Duodenal mucosa (tissue), 2 donors: ENCODE measurements around the gene ZNF232.
"Not testable (repeated sequence)": the region's sequence is repeated elsewhere in the genome, so short reads cannot be mapped to it uniquely, and the experiment has no call there.

Source experiments
- H3K27ac ChIP-seq: one replicate; pipeline ENCODE4 v1.7.0; 2013; ENCODE audit warnings: low read depth, low read length
- H3K27me3 ChIP-seq, 2 donors: one replicate each; pipeline ENCODE4 v1.7.0; 2013; ENCODE audit warnings: low read length in 2 of 2, control low read depth in 1 of 2; ENCODE audit not compliant: insufficient read depth in 2 of 2, control insufficient read depth in 1 of 2
- H3K36me3 ChIP-seq, 2 donors: one replicate each; pipeline ENCODE4 v1.7.0; 2013; ENCODE audit warnings: low read length in 2 of 2, control low read depth in 1 of 2; ENCODE audit not compliant: insufficient read depth in 2 of 2, control insufficient read depth in 1 of 2
- H3K4me1 ChIP-seq, 2 donors: one replicate each; pipeline ENCODE4 v1.7.0; 2013; ENCODE audit warnings: low read length in 2 of 2, control low read depth in 1 of 2; ENCODE audit not compliant: insufficient read depth in 2 of 2, control insufficient read depth in 1 of 2
- H3K4me3 ChIP-seq, 2 donors: one replicate each; pipeline ENCODE4 v1.7.0; 2013; ENCODE audit warnings: low read length in 2 of 2, low read depth in 1 of 2
- H3K9ac ChIP-seq, 2 donors: one replicate each; pipeline ENCODE4 v1.7.0; 2013; ENCODE audit warnings: low read length in 2 of 2, low read depth in 1 of 2
- H3K9me3 ChIP-seq, 2 donors: one replicate each; pipeline ENCODE4 v1.7.0; 2013; ENCODE audit warnings: low read length in 2 of 2, control low read depth in 1 of 2; ENCODE audit not compliant: control insufficient read depth in 1 of 2

ZNF232 gene

DNA sequence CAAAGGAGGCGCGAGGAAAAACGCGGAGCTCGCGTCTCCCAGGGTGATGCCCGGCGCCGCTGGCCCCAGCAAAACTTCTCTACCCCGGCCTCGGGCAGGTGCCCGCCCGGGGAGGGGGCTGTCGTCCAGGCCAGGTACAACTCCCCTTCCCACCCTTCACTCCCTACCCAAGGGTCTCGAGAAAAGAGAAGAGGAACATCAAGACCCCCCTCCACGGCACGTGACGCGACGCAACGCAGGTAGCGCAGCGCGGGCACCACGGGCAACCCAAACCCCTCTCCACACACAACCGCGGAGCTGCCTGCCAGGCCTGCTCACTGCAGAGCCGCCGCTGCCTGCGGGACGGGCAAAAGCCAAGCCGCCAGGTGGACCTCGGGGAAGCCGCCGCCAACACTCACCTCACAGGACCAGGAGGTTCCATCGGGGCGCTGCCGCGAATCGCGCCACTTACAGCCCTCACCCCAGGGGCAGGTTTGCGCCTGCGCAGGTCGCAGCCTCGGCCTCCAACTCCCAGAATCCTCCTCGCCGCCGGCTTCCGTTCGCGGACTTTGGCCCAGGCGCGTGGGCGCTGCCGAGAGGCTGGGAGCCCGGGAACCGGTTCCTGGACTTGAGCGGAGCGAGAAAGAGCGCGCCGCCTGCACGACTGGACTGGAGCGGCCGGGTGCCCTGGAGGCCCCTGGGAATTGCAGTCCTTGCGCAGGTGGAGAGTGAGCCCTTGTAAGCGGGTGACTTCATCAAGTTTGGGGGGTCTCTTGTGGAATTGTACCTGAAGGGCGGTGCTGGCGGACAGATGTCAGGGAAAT, at the start of gene ZNF232:
Gene ZNF232, minus strand, starts transcription at position 477 of the 803 bp plus-strand sequence. Its CDS starts 56 bp downstream, at position 421.
- Histone ChIP-seq H3K27ac (peak within 1 kb of the TSS; percentile 73), H3K27me3 (peaks cover 2 to 12% of the 10 kb centered on the region in 2 donors), H3K4me3 (peak within 1 kb of the TSS; percentile 94 to 97), H3K9ac (peak within 1 kb of the TSS; percentile 81 to 94), H3K4me1 (peaks cover 8 to 11% of the 10 kb centered on the region in 2 donors), H3K36me3 (peaks cover 10 to 22% of the 10 kb centered on the region in 2 donors), H3K9me3 (peaks cover 0 to 4% of the 10 kb centered on the region in 2 donors)

DNA sequence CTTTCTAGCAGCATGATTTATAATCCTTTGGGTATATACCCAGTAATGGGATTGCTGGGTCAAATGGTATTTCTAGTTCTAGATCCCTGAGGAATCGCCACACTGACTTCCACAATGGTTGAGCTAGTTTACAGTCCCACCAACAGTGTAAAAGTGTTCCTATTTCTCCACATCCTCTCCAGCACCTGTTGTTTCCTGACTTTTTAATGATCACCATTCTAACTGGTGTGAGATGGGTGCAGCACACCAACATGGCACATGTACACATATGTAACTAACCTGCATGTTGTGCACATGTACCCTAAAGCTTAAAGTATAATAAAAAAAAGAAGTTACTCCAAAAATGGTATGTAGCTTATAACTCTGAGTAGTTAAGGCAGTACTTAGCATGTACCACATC, 49.0 kb upstream of the ZNF232 start:
- not testable (repeated sequence) for H3K9ac ChIP-seq, H3K27ac ChIP-seq, H3K4me1 ChIP-seq, H3K27me3 ChIP-seq, H3K4me3 ChIP-seq, H3K9me3 ChIP-seq, H3K36me3 ChIP-seq

DNA sequence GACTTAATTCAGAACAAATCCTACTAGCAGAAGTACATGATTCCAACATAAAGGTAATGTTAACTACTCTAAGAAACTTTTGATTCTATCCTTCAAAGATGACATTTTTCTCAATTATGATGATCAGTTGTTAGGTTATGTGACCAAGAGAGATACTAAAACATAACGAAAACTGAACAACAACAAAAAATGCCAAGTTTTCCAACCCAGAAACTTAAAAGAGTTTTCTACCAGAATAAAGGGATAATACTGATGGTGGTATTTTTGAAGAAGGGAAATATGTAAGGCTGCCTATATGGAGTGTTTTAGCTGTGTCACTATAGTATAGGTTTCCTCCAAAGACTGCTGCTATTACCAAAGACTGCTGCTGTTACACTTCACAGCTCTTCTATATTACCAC, 34.4 kb upstream of the ZNF232 start:
- not testable (repeated sequence) for H3K4me1 ChIP-seq, H3K9ac ChIP-seq, H3K27me3 ChIP-seq, H3K27ac ChIP-seq, H3K36me3 ChIP-seq, H3K9me3 ChIP-seq, H3K4me3 ChIP-seq

DNA sequence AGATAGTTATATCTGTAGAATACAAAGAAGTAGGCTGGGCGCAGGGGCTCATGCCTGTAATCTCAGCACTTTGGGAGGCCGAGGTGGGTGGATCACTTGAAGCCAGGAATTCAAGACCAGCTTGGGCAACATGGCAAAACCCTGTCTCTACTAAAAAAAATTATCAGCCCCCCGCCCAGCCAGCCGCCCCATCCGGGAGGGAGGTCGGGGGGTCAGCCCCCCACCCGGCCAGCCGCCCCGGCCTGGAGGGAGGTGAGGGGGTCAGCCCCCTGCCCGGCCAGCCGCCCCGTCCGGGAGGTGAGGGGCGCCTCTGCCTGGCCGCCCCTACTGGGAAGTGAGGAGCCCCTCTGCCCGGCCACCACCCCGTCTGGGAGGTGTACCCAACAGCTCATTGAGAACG, 31.2 kb upstream of the ZNF232 start:
- H3K9ac ChIP-seq, H3K4me3 ChIP-seq, H3K9me3 ChIP-seq, H3K36me3 ChIP-seq, H3K27ac ChIP-seq, H3K4me1 ChIP-seq, H3K27me3 ChIP-seq: not testable (repeated sequence)

DNA sequence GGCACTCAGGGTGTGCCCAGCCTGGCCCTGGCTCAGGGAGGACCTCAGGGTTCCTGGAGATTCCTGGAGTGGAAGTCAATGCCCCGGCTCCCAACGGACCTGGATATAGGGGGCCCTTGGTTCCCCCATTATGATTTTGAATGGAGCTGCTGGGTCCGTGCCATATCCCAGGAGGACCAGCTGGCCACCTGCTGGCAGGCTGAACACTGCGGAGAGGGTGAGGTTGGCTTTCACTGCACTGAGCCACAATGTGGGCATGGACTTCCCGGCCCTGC, 27.7 kb upstream of the ZNF232 start:
- Histone ChIP-seq H3K9ac (no peak overlapping the region), H3K36me3 (no peaks in the 10 kb centered on the region), H3K9me3 (no peaks in the 10 kb centered on the region), H3K27me3 (no peaks in the 10 kb centered on the region), H3K27ac (no peak overlapping the region), H3K4me3 (no peak overlapping the region), H3K4me1 (no peaks in the 10 kb centered on the region)

DNA sequence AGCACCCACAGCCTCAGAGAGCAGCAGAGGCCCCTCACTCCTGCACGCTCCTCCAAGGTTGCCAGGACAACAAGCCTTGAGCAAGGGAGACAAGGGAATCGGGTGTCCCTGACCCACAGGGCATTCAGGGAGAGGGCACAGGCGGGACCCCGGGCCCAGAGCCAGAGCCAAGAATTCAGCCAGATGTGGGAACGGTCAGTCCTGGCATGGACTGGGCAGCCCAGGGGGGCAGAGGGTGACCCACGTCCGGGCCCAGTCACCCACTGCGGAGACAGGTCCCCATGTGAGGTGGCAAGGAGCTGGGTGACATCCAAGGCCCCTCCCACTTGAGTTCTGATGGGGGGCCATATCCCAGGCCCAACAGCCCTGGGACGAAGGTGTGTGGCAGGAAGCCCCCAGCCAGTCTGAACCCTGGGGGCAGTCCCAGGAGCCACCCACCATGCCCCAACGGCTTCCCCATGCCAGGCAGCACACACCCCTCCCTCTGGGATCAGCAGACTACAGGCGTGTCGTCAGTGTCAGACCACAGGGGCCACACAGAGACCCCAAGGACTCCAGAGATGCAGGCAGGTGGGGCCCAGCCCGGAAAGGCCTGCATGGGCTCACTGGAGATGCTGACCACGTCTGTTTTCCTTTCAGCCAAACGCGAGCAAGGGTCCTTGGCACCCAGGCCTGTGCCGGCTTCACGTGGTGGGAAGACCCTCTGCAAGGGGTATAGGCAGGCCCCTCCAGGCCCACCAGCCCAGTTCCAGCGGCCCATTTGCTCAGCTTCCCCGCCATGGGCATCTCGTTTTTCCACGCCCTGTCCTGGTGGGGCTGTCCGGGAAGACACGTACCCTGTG, 27.2 kb upstream of the ZNF232 start:
- no peak overlapping the region for H3K4me3 ChIP-seq
- H3K27ac ChIP-seq: no peak overlapping the region
- no peaks in the 10 kb centered on the region for H3K27me3 ChIP-seq
- H3K9me3 ChIP-seq: no peaks in the 10 kb centered on the region
- H3K36me3 ChIP-seq: no peaks in the 10 kb centered on the region
- no peak overlapping the region for H3K9ac ChIP-seq
- no peaks in the 10 kb centered on the region for H3K4me1 ChIP-seq

DNA sequence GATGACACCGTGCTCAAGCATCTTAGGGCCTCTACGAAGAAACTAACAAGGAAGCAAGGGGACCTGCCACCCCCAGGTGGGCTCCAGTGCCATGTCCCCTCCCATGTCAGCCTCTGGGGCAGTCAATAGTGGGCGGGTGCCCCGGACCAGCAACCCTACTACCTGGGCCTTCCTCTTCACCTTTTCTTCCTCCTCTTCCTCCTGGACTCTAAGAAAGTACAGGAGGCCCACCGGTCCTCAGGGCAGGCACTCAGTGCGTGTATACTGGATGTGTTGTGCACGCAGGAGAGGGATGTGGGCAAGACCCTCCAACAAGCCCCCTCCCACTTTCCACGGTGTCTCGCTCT, 26.5 kb upstream of the ZNF232 start:
- H3K9ac ChIP-seq, H3K36me3 ChIP-seq, H3K4me1 ChIP-seq, H3K9me3 ChIP-seq, H3K27ac ChIP-seq, H3K4me3 ChIP-seq, H3K27me3 ChIP-seq: not testable (repeated sequence)

DNA sequence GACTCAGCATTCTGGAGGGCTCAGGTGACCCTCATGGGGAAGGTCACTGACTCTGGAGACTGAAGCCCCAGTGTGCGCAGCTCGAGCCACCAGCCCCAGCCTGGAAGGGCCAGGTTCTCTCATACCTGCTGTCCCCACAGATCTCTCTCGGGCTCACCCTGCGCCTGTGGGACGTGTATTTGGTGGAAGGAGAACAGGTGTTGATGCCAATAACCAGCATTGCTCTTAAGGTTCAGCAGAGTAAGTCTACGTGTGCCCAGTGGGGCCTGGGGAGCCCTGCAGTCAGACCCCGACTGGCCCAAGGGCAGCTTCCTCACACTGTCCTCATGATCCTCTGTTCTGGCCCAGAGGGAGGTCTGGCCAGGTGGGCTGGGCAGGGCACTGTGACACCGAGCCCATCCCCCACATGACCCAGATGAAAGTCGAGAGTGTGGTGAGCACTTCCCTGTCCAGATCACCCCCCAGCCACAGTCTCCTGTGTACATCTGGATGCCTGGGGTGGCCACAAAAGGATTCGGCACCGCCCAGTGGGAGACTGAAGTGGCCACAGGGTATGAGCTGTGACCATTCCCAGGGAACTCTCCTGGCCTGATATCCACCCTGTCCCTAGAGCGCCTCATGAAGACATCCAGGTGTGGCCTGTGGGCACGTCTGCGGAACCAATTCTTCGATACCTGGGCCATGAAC, 26.0 kb upstream of the ZNF232 start:
- not testable (repeated sequence) for H3K27ac ChIP-seq

DNA sequence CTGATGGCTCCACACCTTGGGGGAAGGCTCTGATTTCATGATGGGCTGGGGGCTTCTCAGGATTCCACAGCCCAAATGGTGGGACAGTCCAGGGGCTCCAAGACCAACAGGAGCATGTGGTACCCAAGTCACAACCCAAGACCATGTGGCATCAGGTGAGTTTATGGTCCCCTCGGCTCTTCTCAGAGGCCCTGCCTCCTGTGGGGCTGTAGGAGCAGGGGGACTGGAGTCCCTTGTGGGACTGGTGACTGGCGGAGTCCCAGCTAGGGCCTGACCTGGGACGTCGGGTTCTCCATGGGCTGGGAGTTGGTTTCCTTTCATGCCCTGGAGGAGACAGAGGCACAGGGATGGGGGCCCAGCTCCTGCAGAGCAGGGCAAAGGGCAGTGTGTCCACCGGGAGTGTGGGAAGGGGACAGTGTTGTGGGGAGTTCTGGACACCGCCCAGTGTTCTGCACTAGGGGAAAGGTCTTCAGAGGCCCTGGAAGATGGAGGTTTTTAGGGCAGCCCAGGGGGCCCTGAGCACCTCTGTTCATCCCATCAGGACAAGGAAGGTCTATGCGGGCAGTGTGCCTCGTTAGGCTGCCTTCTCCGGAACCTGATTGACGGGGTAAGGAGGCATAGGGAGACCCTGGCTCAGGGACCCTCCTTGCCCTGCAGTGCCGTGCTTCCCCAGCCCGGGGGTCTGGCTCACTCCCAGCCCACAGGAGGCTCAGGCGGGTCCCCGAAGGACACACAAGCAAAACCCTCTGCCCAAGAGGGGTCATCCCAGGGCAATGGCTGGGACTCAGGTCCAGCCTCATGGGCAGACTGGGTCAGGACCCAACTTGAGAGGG, 25.1 kb upstream of the ZNF232 start:
- H3K36me3 ChIP-seq, H3K27ac ChIP-seq, H3K4me1 ChIP-seq, H3K9ac ChIP-seq, H3K4me3 ChIP-seq, H3K9me3 ChIP-seq, H3K27me3 ChIP-seq: not testable (repeated sequence)

More for the DNA sequence above, 26.0 kb upstream of the ZNF232 start:
- H3K4me1 ChIP-seq, H3K9me3 ChIP-seq, H3K4me3 ChIP-seq, H3K9ac ChIP-seq, H3K36me3 ChIP-seq, H3K27me3 ChIP-seq: not testable (repeated sequence)
